Mucosa of stomach (tissue), 1 donor: Measurements from ENCODE around the gene RNF34.
"Not testable (repeated sequence)": the region's sequence is repeated elsewhere in the genome, so short reads cannot be mapped to it uniquely, and the experiment has no call there.

Experiments used
- H3K27me3 ChIP-seq: one replicate; pipeline ENCODE4 v1.7.0; 2013; ENCODE audit warnings: mild to moderate bottlenecking, low read length; ENCODE audit not compliant: control insufficient read depth, insufficient read depth
- H3K36me3 ChIP-seq: one replicate; pipeline ENCODE4 v1.7.0; 2013; ENCODE audit warnings: low read length; ENCODE audit not compliant: control insufficient read depth, insufficient read depth
- H3K4me1 ChIP-seq: one replicate; pipeline ENCODE4 v1.7.0; 2013; ENCODE audit warnings: mild to moderate bottlenecking, low read length; ENCODE audit not compliant: control insufficient read depth, insufficient read depth
- H3K4me3 ChIP-seq: one replicate; pipeline ENCODE4 v1.7.0; 2013; ENCODE audit warnings: low read length
- H3K9ac ChIP-seq: one replicate; pipeline ENCODE4 v1.7.0; 2013; ENCODE audit warnings: mild to moderate bottlenecking, low read length, moderate library complexity
- H3K9me3 ChIP-seq: one replicate; pipeline ENCODE4 v1.7.0; 2013; ENCODE audit warnings: mild to moderate bottlenecking, low read length, moderate library complexity; ENCODE audit not compliant: control insufficient read depth
- donor health status: Pancreatic carcinoma.

Gene RNF34

GRCh38 chr12:121373755-121374154 lies 26.2 kb upstream of the RNF34 start:
- Histone ChIP-seq H3K9me3 (no peaks in the 10 kb centered on the region), H3K4me1 (peaks cover 14% of the 10 kb centered on the region)

GRCh38 chr12:121374336-121374735 lies 25.6 kb upstream of the RNF34 start:
- H3K9me3 ChIP-seq, H3K27me3 ChIP-seq, H3K4me3 ChIP-seq, H3K9ac ChIP-seq, H3K36me3 ChIP-seq: not testable (repeated sequence)
- peaks cover 14% of the 10 kb centered on the region for H3K4me1 ChIP-seq

More at GRCh38 chr12:121373755-121374154, 26.2 kb upstream of the RNF34 start:
- H3K36me3 ChIP-seq = no peaks in the 10 kb centered on the region
- no peak overlapping the region for H3K4me3 ChIP-seq
- H3K27me3 ChIP-seq = no peaks in the 10 kb centered on the region
- H3K9ac ChIP-seq = no peak overlapping the region

GRCh38 chr12:121374945-121375584 lies 24.9 kb upstream of the RNF34 start:
- H3K27me3 ChIP-seq = not testable (repeated sequence)

GRCh38 chr12:121376754-121377697 lies 22.9 kb upstream of the RNF34 start:
- peaks cover 14% of the 10 kb centered on the region for H3K4me1 ChIP-seq
- no peaks in the 10 kb centered on the region for H3K36me3 ChIP-seq
- no peaks in the 10 kb centered on the region for H3K9me3 ChIP-seq
- no peak overlapping the region for H3K4me3 ChIP-seq
- no peak overlapping the region for H3K9ac ChIP-seq
- H3K27me3 ChIP-seq = no peaks in the 10 kb centered on the region

More at GRCh38 chr12:121374945-121375584, 24.9 kb upstream of the RNF34 start:
- not testable (repeated sequence) for H3K36me3 ChIP-seq, H3K9ac ChIP-seq, H3K4me3 ChIP-seq, H3K9me3 ChIP-seq
- peaks cover 14% of the 10 kb centered on the region for H3K4me1 ChIP-seq

- Histone ChIP-seq H3K27me3 (no peaks in the 10 kb centered on the region), H3K9me3 (no peaks in the 10 kb centered on the region), H3K4me3 (no peak overlapping the region), H3K9ac (no peak overlapping the region), H3K4me1 (peaks cover 14% of the 10 kb centered on the region), H3K36me3 (no peaks in the 10 kb centered on the region)
Measured at GRCh38 chr12:121378736-121379135, 21.2 kb upstream of the RNF34 start.

GRCh38 chr12:121379945-121380344 lies 20.0 kb upstream of the RNF34 start:
- Histone ChIP-seq H3K27me3 (no peaks in the 10 kb centered on the region), H3K4me3 (no peak overlapping the region), H3K4me1 (peaks cover 14% of the 10 kb centered on the region), H3K36me3 (no peaks in the 10 kb centered on the region), H3K9me3 (no peaks in the 10 kb centered on the region), H3K9ac (no peak overlapping the region)

- Histone ChIP-seq H3K9me3 (no peaks in the 10 kb centered on the region), H3K4me3 (no peak overlapping the region), H3K27me3 (no peaks in the 10 kb centered on the region)
Measured at GRCh38 chr12:121383601-121384021, 16.3 kb upstream of the RNF34 start.

GRCh38 chr12:121384891-121385290 lies 15.0 kb upstream of the RNF34 start:
- H3K9ac ChIP-seq, H3K27me3 ChIP-seq, H3K36me3 ChIP-seq, H3K4me1 ChIP-seq, H3K9me3 ChIP-seq, H3K4me3 ChIP-seq: not testable (repeated sequence)

More at GRCh38 chr12:121383601-121384021, 16.3 kb upstream of the RNF34 start:
- H3K4me1 ChIP-seq = no peaks in the 10 kb centered on the region
- no peak overlapping the region for H3K9ac ChIP-seq
- no peaks in the 10 kb centered on the region for H3K36me3 ChIP-seq

GRCh38 chr12:121388421-121388981 lies 11.4 kb upstream of the RNF34 start:
- no peaks in the 10 kb centered on the region for H3K4me1 ChIP-seq
- no peaks in the 10 kb centered on the region for H3K27me3 ChIP-seq
- H3K4me3 ChIP-seq = no peak overlapping the region
- no peaks in the 10 kb centered on the region for H3K9me3 ChIP-seq
- no peaks in the 10 kb centered on the region for H3K36me3 ChIP-seq
- H3K9ac ChIP-seq = no peak overlapping the region

- no peaks in the 10 kb centered on the region for H3K9me3 ChIP-seq
- H3K4me1 ChIP-seq = no peaks in the 10 kb centered on the region
- H3K4me3 ChIP-seq = no peak overlapping the region
- H3K9ac ChIP-seq = no peak overlapping the region
- H3K27me3 ChIP-seq = no peaks in the 10 kb centered on the region
- no peaks in the 10 kb centered on the region for H3K36me3 ChIP-seq
Measured at GRCh38 chr12:121390856-121391255, 9.1 kb upstream of the RNF34 start.

GRCh38 chr12:121391619-121392324 lies 8.1 kb upstream of the RNF34 start:
- no peak overlapping the region for H3K4me3 ChIP-seq
- H3K36me3 ChIP-seq = no peaks in the 10 kb centered on the region
- no peaks in the 10 kb centered on the region for H3K27me3 ChIP-seq
- H3K4me1 ChIP-seq = no peaks in the 10 kb centered on the region
- no peaks in the 10 kb centered on the region for H3K9me3 ChIP-seq
- H3K9ac ChIP-seq = no peak overlapping the region
